ENCODE results near the gene KIAA1958.
"Not testable (repeated sequence)": the region's sequence is repeated elsewhere in the genome, so short reads cannot be mapped to it uniquely, and the experiment has no call there.

KIAA1958 gene

DNA sequence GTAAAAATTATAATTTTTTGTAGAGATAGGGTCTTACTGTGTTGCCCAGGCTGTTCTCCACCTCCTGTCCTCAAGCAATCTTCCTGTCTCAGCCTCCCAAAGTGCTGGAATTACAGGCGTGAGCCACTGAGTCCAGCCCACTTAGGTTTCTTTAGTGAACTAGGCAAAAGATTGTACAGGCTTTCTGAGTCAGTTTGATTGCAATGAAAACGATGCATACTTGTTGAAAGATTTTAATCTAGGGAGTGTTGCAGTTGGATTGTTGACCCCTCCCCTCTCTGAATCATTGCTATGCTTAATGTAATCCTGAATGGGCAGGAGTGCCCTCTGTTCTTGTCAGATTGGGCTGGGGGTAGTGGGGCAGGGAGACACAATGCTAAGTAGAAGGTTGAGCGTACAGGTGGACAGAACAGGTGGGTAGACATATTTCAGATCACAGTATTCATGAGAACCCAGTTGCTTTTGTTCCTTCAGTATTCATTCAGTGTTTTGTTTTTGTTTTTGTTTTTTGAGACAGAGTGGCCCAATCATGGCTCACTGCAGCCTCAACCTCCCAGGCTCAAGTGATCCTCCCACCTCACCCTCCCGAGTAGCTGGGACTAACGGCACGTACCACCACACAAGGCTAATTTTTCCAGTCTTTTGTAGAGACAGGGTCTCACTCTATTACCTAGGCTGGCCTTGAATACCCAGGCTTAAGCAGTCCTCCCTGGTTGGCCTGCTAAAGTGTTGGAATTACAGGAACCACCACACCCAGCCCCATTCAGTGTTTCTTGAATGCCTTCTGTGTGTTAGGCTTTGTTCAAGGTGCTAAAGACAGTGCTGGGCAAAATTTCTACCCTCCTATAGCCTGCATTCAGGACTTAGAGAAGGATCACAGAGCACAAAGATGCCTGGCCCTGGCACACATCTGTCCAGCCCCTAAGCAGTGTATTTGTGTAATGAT lies 70.1 kb downstream of the KIAA1958 start:
- no peak for DNase-seq

DNA sequence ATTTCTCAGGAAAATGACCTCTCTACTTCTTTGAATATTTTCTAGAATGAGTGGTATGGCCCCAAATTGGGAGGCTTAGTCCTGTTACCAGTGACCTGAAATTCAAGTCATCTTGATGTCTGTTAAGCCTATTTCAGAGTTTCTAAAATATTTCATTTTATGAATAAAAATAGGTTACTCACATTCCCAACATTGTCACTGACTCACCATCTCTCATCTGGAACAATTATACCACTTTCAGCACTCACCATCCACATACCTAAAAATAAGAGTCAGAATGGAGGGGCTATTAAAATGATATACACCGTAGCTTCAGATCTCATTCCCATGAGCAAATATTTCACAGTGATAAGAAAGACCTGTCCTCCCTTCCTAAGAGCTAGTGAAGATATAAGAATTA lies 71.8 kb downstream of the KIAA1958 start:
- no peak for DNase-seq

DNA sequence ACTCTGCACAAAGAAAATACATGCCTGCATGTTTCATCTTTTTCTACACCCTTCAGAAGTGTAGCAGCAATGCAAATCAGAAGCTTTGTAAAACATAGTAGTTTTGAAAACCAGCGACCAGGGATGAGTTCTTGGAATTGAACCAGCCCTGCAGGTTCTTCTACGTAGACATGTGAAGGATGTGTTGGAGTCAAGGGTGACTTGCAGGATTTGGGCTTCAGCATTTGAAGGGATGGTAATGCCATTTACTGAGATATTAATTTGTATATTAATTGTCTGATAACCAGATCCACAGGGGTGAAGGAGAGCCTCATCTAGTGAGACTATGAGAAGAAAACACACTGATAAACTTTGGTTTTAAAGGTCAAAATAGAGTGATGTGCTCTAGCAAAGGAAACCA lies 72.4 kb downstream of the KIAA1958 start:
- no peak for DNase-seq

DNA sequence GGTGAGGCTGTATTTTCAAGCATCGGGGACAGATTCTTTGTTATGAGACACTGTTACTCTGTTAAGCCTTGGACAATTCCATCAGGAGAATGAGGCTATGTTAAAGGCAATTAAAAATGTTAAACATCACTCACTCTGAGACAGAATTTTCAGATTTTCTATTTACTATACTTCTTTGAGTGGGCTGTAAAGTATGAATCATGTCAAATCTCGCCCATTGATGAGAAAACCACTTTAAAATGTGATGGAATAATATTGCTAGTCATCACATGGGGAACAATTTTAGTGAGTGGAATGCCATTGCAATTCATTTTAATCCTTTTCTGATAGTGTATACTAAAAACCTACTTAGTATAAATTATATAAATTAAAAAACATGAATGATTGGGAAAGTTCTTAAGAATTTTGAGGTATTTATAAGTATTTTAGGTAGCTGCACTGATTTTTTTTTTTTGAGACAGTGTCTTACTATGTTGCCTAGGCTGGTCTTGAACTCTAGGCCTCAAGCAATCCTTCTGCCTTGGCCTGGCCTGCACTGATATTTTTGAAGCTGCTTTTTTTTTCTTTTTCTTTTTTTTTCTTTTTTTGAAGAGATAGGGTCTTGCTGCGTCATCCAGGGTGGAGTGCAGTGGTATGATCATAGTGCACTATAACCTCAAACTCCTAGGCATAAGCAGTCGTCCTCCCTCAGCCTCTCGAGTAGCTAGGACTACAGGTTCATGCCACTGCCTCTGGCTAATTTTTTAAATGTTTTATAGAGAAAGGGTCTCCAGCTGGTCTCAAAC lies 73.2 kb downstream of the KIAA1958 start:
- no peak for DNase-seq

DNA sequence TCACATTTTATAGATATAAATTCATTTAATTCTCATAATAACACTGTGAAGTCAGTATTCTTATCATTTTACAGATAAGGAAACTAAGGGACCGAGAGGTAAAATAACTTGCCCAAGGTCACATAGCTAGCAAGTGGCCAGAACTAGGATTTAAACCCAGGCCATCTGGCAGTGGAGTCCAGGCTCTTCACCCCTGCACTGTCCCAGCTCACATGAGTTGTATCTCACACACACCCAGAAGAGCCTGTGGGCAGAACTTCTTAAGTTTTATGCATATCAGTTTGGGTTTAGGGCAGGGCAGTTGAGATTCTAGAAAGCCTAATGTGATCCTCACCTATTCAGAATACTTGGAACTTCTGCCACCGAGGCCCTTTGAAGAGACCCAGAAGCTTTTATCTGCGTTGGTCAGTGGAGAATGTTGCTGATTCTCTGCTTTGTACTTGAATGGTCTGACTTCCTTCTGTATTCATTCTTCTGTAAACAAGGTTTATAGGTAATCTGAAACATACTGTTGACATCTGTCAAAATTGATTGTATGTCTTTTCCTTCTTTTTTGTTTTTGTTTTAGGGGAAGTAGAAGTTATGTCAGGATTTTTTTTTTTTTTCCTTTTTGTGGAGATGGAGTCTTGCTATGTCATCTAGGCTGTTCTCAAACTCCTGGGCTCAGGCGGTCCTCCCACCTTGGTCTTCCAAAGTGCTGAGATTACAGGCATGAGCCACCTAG lies 75.8 kb downstream of the KIAA1958 start:
- no peak for DNase-seq

DNA sequence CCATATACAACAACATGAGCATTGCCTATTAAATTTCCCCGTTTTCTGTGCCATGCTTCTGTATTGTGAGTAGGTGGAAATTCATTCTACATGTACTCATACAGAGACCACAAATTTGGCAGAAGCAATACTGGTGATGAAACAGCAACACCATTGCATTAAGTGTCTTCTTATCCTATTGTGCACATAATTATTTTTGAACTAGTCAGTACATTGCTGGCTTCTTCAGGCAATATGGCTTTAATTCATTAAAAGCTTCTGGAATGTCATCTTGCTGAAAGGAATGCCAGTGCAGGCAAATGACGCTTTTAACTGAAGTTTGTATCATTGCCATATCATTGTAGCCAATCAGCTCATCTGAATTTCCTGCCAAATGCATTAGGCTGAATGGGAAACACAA lies 82.6 kb downstream of the KIAA1958 start:
- no peak for DNase-seq

DNA sequence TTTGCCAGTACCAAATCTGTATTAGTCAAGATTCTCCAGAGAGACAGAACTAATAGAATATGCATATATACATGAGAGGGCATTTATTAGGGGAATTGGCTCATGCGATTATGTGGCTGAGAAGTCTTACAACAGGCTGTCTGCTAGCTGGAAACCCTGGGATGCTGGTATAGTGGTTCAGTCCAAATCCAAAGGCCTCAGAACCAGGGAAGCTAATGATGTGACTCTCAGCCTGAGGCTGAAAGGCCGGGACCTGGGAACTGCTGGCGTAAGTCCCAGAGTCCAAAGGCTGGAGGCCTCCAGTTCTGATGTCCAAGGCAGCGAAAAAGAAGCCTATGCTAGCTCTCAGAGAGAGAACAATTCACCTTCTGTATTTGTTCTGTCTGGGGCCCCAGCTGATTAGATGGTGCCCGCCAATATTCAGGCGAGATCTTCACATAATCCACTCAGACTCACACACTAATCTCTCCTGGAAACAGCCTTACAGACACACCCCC lies 84.1 kb downstream of the KIAA1958 start:
- DNase-seq: no peak

DNA sequence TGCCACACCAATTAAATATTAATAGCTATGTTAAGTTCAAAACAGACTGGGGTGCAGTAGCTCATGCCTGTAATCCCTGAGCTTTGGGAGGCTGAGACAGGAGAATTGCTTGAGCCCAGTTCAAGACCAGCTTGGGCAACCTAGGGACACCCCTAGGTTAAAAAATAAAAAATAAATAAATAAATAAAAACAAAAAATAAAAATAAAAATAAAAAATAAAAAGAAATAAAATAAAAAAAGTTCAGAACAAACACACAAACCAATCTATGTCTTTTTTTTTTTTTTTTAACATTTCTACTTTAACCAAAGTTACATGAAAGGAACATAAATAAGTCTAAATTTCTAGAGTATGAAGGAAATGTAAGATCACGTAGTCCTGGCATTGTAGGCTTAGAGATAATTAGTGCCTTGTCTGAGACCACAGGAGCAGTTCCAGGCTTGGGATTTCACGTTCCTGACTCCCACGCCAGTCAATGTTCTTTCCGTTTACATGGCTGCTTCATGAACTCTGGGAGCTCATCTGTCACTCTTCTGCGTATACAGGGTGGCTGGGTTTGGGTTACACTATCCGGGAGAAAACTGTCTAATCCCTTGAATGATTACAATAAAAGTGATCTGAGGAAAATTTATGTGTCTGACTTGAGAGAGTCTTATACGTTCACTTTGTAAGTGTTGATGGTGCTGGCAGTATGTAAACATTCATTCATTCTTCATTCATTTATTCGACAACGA lies 85.2 kb downstream of the KIAA1958 start:
- no peak for DNase-seq

DNA sequence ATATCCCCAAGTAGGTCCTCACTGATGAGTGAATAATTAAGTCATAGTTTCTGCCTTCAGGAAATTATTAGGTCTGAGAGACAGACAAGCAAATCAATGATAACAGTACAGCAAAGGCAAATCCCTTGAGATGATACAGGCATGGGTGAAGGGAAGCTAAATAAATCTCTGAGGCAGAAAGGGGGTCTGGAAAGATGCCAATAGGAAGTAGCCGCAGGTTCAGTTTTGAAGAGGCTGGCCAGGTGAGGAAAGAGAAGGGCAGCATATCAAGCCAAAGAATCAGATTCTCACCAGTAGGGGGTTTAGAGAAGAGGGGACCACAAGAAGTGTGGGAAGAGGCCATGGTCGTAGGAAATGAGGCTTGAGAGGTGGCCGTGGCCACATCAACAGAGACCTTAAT lies 85.8 kb downstream of the KIAA1958 start:
- DNase-seq: no peak

DNA sequence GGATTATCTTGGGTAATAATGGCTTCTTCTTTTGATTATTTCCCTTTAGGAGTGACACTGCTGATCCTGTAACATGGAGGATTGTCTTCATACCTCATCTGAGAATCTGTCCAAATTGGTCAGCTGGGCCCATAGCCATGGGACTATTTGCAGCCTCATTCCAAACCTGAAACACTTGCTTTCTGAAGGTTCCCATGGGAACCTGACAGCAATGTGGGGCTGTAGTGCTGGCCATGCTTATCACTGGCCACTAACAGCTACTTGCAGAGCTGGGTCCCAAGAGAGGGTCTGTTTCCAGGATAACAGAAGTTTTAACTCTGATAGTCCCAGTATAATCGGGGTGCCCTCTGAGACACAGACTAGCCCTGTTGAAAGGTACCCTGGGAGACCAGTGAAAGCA lies 87.4 kb downstream of the KIAA1958 start:
- DNase-seq: no peak

DNA sequence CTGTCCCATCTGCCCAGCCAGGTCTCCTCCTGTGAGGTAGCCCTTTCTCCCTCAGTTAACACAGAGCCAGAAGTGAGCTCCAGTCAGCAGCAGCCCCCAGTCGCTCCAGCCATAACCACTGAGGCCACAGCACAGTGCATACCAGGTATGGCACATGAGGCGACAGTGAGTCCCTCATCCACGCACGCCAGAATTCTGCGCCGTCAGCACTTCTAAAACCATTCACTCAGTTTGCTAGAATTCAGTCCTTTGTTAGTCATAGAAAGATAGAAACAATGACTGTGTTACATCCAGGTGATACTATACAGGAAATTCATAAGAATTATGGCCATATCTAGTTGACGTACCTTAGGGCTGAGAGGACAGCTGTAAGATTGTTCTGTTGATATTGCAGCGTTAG lies 88.5 kb downstream of the KIAA1958 start:
- DNase-seq: no peak

DNA sequence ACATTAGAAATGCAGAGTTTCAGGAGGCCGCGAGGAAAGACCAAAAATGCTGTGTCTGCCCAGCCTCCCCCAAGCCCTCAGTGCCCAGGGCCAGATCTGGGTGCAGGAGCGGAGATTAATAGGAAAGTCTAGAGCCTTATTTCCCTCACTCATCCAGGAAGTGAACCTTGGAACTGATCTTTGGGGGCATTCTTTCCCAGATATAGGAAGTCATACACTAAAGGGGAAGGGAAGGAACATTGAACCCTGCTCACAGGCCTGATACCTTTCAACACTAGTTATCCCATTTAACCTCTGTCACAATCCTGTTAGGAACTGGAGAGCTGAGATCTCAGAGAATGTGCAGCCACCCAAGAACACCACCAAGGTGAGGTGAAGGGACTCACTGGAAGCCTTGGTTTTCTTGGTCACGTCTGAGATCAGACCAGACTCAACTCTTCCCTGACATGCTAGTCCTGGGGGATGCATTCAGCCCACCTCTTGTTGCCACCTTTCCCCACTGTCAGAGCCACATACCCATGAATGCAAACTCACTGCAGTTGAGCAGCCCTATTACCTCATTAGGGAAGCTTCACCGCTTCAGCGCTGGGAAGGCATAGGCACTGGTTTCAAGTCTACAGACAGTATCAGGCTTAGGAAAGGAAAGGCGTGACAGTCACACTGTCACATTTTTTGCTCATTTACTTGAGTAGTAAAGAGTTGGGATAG lies 95.0 kb downstream of the KIAA1958 start:
- DNase-seq: no peak

DNA sequence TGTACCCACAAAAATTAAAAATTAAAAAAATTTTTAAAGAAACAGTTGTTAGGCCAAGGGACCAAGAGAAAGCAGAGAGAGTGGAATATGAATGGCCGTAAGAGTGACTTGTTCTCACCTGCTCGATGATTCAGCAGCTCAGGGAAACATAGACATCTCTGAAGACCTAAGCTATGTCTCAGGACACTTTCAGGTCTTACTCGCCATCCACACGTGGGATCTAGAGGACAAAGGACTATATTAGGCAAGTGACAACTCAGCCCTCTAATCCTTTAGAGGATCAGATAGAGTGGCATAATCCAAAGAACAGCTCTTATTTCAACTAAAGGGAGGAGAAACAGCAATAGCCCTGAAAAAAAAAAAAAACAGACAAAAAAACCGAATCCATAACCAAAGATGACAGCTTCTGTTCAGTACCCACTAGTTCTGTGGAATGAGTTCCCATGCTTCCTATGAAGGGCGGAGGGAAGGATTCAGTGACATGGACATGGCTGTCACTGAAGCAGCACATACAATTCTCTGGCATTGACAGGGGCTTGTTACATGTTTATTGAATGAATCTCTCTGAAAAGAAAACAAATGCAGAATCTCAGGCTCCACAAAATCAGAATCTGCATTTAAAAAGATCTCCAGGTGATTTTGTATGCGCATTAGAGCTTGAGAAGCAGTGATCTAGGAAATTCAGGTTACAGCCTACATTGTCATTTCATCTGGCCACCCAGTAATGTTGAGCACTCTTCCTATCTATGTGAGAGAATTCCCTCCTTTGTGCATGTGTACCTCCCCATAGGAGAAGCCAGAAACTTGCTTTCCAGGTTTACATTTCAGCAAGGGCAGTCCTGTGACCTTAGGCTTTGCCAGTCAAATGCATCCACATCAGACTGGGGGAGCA lies 96.0 kb downstream of the KIAA1958 start:
- no peak for DNase-seq

DNA sequence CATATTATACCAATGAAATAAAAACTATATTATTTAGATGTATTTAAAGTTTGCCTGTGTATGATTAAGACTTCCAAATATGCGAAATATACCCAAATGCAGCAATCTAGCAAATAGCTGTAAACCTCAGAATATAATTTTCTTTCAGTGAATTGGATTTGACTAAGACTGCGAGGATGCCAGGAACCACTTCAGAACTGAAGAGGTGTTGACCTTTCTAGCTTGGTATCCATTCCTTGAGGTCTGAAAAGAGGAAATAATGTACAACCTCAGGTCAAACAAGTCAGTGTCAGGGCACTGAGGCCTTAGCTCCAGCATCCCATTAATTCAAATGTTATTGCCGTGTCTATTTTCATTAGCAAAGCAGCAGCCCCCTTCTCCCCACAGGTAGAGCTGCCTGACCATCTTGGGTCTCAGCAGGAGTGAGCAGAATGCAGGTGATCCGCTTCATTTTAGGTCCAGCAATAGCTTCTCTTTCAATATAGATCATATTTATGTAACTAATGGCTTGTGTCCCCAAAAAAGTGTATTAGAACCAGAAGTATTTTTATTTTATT lies 100.0 kb downstream of the KIAA1958 start:
- DNase-seq: no peak

DNA sequence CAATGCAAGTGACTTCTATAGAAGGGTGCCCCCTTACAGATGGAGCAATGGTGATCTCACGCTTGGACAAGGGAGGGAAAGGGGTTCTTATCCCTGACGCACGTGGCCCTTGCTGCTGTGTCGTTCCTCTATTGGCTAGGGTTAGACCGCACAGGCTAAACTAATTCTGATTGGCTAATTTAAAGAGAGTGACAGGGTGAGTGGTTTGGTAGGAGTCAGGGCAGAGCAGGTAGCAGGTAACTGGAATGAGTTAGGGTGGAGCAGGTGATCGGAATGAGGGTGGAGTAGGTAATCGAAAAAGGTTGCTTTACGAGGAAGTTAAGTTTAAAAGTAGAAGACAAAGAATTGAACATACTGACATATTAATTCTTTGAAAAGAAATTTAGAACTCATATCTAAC lies 105.2 kb downstream of the KIAA1958 start:
- not testable (repeated sequence) for DNase-seq

DNA sequence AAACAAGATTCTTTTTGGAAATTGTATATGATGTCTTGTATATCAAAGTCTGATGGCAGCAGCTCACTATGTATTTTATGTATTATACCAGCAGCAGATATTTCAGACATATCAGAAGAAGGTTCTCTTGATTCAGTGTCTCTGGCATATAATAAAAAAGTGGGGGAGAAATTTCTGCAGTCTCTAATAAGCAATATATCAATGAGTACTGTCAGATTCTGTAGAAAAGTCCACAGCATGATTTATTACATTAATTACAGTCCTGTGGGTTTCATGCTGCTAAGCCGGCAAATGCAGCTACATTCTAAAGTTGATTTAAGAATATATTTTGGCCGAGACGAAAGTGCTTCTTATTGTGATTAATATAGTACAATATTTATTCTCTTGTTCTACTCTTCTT lies 113.1 kb downstream of the KIAA1958 start:
- no peak for DNase-seq

DNA sequence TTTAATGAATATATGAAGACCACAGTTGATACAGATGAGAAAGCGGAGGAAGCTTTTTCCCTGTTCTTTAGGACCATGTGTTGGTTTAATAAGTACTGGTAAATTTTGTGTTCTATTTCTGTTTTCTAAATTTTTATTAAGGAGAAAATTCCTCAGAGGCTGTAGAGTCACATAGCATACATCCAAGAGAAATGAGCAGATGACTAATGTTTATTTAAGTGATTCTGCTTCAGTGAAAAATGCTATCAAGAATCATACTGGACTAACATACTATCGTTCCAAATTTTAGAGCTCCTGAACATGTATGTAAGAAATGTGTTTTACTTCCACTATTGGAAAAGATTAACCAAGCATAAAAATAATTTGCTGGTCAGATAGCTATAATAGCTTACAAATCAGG lies 115.0 kb downstream of the KIAA1958 start:
- DNase-seq: no peak

DNA sequence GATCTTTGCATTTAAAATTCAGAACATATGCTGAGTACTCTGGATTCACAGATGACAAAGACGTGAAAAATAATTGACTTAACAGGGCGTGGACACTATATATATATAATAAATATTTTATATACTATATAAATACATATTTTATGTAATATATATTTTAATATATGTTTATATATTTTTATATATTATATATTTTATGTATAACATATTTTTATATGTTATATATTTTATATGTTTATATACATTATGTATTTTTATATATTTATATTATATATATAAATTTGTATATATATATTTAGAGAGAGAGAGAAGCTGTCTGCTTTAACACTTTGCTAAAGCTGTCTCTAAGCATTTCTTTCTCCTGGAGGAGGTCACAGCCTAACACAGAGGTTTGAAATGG lies 118.2 kb downstream of the KIAA1958 start:
- no peak for DNase-seq

DNA sequence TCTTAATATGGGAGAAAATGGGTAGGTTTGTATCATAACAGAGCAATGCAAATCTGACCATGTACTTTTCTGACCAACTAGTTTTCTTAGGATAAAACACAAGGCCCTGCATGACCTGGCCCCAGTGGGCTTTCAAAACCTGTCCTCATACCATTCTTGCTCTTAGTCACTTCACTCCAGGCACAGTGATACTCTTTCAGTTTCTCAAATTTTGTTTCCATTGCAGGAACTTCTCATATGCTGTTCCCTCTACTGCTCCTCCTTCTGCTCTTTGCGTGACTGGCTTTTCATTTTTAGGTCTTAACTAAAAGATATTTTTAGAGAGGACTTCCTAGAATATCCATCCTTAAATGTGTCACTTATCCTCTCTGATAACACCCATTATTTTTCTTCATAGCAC lies 118.9 kb downstream of the KIAA1958 start:
- DNase-seq: peak in 1 of 5 donors; percentile 26

DNA sequence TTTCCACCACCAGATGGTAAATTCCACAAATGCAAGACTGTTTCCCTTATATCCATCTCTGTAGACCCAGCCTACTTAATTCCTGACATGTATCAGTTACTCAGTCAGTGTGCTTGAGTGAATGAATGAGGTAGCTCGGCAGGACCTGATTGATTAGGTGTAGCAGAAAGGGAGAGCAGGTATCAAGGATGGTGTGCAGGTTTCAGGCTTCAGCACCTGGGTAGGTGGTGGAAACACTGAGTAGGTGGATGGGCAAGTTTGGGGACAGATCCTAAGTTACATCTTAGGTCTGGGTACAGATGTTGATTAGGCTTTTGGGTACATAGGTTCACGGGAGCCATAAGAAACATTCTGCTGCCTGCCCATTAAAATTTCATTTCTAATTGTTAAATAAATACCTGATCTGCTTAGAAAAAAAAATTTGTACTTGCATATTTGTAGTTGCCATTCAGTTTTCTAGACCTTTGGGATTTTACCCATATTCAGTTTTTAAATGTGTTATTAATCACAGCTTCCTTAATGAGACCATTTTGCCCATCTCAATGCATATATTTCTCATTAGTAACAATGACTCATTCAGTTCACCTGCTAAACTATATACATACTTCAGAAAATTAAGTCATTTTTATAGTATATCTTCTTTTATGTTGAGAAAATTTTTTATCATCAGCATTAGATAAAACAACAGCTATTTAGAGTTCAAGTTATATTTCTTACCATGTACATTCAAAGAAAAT lies 119.5 kb downstream of the KIAA1958 start:
- DNase-seq: no peak

All from T-helper 1 cell (primary cell).